ENCODE data around the gene SPINK9.

SPINK9 gene, protein sequence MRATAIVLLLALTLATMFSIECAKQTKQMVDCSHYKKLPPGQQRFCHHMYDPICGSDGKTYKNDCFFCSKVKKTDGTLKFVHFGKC

DNA sequence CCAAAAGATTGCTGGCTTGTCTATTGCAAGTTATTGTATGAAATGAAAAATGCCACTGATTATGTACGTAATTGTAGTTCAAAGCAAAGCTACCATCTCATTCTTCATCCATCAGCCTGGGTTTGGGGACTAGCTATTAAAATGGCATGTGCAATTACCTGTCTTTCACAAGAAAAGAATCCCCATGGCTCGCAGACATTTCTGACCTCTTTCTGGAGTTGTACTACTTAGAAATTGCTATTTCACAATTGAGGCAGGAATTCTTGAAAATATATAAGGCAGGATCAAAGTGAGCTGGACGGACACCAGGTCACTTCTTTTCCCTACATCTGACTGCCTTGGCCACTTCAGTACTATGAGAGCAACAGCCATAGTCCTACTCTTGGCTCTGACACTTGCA, at the start of gene SPINK9:
SPINK9 (plus strand) TSS at position 301 of the 400 bp plus-strand sequence; CDS start at position 356, 55 bp downstream.
- DNase-seq (ENCODE audit: low read depth in 3 of 3): no peak

DNA sequence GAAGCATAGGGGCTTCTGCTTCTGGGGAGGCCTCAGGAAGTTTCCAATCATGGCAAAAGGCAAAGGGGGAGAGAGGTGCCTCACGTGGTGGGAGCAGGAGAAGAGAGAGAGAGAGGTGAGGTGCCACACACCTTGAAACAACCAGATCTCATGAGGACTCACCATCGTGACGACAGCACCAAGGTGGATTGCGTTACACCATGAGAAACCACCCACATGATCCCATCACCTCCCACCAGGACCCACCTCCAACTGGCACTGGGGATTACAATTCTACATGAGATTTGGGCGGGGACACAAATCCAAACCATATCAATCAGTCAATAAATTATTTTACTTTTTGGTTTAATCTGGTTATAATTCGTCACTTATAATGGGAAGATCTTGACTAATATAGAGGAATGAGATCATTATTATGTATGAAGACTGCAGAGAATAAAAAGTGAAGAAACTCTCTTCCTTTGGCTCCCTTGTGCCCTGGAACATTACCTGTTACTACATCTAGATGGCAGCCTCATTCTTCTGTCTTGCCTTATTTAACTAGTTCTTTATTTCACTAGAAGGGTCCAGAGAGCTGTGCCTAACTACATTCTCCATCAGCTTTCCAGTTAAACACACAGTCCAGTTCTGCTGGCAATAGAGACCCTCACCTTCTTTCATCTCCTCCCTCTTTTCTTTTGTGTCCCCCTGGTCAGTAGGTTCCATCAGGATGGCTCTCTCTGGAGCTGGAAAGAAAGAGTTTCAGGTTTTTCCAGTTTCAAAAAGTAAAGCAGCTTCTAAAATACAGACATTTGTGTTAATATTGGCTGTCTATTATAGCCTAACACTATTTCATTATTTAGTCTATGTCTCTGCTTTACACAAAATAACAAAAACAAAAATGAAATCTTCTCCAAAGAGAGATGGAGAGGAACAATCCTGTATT, 44.8 kb upstream of the SPINK9 start:
- DNase-seq (ENCODE audit: low read depth in 3 of 3): no peak

DNA sequence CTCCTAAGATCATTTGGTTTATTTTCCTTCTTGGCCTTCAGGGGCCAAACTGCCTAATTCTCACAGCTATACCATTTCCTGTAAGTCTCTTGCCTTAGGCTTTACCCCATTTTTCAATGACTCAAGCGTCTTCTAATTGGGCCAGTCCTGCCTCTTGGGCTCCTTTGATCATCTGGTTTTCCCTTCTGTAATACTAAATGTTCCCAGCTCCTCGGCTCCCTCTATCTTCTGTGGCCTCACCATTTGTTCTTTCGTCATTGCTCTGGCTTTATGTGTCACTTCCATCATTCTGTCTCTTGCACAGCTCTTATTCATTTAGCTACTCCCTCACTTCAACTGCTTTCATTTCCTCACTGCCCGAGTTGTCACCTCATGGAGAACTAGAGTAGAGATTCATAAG, 37.6 kb upstream of the SPINK9 start:
- no peak for DNase-seq (ENCODE audit: low read depth in 3 of 3)

DNA sequence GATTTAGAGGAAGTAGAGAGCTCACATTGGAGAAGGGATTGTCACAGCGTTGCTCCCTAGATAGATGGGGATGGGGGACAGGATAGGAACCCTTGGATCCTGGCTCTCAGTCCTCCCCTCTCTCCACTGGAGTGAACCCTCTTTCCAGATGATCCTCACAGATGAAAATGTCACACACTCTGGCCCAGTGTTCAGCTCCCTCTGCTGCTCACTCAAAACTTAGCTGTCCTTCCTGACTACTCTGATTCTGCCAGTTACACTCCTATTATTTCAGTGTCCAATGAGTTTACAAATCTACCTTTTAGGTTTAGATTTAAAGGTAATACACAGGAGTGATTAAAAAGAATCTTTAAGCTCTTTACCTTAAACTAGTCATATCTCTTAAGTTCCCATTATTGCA, 28.9 kb upstream of the SPINK9 start:
- DNase-seq (ENCODE audit: low read depth in 3 of 3): no peak

DNA sequence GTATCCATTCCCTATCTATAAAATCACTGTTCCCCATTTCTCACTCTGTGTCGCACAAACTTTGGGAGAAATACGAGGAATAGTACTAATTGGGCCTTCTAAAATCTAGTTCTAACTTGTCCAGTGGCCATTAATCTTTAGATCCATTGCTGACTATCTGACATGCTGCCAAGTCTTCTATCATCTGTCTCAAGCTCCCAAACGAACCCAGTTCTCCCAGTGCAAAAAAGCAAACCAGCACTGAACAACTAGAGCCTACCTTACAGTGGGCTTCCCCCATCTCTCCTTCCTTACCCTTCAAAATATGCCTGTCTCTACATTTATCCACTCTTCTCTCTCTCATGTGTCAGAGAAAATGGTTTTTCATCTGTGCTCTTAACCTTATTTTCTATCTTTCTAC, 26.3 kb upstream of the SPINK9 start:
- DNase-seq (ENCODE audit: low read depth in 3 of 3): no peak

DNA sequence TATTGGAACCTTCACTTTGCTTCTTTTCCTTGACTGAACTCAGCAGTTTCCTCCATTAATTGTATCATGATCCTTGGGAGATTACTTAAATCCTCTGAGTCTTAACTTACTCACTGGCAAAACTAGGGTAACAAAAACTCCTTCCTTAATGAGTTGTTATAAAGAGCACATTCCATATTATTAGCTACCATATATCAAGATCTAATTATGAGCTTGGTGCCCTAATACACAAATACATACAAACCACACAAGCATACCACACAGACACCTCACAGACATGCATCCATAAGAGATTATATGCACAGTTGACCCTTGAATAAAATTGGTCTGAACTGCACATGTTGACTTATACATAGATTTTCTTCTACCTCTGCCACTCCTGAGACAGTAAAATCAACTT, 25.6 kb upstream of the SPINK9 start:
- no peak for DNase-seq (ENCODE audit: low read depth in 3 of 3)

DNA sequence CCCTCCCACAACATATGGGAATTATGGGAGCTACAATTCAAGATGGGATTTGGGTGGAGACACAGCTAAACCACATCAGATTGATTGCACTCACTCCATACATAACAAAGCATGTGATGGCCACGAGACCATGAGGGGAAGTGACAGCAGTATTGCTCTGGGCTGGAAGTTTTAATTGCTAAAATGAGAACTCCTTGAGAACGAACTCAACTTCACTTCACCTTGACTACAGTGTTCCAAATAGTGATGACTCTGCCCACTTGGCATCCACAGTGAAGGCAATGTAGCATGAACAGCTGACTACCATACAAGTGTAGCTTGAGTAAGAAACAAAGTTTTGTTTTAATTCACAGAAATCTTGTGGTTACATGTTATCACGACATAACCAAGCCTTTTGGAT, 23.9 kb upstream of the SPINK9 start:
- no peak for DNase-seq (ENCODE audit: low read depth in 3 of 3)

DNA sequence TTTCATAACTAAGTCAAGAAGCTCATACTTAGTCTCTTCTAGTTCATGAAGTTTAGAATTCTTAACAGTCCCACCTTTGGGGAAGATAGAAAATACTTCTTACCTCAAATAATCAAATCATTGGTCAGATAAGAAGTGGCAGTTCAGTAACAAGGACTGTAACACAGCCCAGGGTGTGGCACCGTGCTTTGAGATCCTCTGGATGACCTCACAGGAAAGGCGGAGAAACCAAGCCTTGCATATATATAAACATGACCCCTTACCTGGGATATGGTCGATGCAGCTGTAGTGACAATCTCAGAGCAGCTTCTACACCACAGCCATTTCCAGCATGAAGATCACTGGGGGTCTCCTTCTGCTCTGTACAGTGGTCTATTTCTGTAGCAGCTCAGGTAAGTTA, 23.2 kb upstream of the SPINK9 start, which contains the start of gene SPINK7:
SPINK7 (plus strand) TSS at position 271 of the 400 bp plus-strand sequence; CDS start at position 332, 61 bp downstream.
- no peak for DNase-seq (ENCODE audit: low read depth in 3 of 3)

DNA sequence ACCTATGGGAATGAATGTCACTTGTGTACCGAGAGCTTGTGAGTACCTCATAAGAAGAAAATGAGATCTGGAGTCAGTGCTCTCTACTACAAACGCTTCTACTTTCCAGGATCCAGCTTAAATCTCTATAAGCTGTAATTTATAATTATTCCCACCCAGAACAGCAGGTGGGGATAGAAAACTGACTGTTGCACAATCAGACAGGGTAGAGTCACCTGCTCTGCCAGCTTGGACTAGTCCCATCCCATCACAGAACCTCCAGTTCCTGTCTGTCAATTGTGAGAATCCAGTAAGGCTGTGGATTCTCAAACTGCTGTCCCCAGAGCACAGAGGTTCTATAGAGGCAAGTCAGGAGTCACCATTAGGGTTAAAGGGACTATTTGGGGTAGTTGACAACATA, 21.2 kb upstream of the SPINK9 start:
- DNase-seq (ENCODE audit: low read depth in 3 of 3): no peak

DNA sequence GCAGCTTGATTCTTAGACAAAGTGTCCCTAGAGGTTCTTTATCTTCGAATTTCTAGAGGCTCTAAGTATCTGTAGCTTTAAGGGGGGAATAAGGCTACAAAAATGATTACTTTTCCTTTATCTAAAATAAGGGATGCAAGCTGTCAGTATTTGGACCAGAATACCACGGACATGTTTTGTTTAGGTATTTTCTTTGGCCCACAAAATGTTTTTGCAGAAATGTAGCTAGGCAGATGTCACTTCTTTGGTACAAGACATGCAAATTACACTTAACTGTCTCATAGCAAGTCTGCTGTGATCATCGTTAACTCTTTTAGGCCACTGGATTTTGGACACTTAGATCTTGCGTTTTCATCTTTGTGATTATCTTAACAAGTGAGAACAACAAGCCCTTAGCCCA, 20.6 kb upstream of the SPINK9 start:
- DNase-seq (ENCODE audit: low read depth in 3 of 3): no peak

DNA sequence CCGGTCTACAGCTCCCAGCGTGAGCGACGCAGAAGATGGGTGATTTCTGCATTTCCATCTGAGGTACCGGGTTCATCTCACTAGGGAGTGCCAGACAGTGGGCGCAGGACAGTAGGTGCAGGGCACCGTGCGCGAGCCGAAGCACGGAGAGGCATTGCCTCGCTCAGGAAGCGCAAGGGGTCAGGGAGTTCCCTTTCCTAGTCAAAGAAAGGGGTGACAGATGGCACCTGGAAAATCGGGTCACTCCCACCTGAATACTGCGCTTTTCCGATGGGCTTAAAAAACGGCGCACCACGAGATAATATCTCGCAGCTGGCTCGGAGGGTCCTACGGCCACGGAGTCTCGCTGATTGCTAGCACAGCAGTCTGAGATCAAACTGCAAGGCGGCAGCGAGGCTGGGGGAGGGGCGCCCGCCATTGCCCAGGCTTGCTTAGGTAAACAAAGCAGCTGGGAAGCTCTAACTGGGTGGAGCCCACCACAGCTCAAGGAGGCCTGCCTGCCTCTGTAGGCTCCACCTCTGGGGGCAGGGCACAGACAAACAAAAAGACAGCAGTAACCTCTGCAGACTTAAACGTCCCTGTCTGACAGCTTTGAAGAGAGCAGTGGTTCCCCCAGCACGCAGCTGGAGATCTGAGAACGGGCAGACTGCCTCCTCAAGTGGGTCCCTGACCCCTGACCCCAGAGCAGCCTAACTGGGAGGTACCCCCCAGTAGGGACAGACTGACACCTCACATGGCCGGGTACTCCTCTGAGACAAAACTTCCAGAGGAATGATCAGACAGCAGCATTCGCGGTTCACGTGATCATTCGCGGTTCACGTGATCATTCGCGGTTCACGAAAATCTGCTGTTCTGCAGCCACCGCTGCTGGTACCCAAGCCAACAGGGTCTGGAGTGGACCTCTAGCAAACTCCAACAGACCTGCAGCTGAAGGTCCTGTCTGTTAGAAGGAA, 15.1 kb upstream of the SPINK9 start:
- peak in 2 of 3 experiments; percentile 0 to 28 for DNase-seq (ENCODE audit: low read depth in 3 of 3)

DNA sequence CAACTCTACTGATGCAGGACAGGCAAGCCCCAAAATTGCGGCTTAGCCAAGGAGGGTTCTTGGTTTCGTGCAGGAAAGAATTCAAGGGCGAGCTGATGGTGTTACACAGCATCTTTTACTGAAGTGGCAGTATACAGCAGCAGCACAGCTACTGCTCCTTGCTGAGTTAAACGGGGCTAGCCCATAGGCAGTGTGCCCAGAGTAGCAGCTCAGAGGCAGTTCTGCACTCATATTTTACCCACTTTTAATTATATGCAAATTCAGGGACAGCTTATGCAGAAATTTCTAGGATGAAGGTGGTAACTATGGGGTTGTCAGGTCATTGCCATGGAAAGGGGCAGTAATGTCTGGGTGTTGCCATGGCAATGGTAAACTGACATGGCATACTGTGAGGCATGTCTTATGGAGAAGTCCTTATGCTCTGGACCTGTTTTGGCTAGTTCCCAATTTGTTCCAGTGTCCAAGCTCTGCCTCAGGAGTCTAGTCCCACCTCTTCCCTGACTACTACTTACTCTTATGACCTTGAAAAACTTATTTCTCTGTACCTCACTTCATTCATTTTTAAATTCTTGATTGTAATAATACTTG, 2.0 kb upstream of the SPINK9 start:
- no peak for DNase-seq (ENCODE audit: low read depth in 3 of 3)

DNA sequence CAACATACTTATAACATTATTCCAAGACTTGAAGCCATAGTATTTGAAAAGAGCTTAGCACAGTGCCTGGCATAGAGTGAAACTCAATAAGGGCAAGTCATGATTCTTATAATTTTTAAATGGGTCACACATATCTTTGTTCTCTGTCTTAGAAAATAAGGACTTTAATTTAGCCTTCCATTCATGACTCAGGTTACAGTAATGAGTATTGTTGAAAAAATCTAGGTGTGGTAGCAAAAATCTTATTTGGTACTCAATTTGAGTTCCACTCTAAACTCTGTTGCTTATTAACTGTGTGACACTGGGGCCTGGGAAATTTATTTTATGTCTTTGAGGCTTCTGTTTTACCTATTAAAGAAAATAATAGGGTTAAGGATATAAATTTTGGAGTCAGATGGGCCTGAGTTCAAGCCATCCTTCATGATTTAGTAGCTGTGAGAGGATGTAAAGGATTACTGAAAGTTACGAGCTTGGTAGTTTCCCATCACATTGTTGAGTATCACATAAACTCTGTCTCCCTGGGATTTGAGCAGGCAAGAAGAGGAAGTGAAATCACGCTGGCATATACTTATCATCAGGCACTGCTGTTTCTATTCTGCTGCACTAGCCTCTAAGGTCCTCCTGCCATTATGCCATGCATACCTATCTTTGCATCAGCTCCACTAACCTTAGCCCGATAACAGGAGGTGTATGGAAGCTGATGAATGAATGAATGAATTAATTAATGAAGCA, 1.5 kb downstream of the SPINK9 start:
- no peak for DNase-seq (ENCODE audit: low read depth in 3 of 3)

DNA sequence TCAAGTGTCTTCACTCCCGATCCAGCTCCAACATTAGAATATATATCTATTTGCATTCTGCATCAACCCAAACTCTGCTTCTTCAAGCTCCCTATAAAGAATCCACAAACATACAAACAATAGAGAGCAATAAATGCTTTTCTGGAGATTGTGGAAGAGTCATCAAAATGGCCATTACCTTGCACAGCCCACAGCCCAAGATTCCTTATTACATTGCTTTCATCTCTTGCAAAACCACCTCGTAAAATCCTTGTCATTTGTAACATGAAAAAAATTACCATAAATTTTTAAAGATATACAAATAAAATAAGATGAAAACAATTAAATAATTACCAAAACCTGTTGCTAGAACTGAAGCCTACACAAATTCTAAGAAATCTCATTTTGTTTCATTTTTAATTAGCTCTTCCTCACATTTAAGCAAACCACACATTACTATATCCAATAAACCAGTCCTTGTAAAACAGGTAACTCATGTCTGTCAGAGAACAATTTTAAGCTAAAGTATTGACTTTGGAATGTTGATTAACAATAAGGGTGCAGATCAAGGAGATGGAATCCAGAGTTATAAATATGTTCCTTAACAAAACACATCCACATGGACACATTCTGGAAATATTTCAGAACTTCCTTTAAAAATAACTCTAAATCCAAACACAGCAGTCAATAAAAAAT, 7.1 kb downstream of the SPINK9 start:
- DNase-seq (ENCODE audit: low read depth in 3 of 3): no peak

DNA sequence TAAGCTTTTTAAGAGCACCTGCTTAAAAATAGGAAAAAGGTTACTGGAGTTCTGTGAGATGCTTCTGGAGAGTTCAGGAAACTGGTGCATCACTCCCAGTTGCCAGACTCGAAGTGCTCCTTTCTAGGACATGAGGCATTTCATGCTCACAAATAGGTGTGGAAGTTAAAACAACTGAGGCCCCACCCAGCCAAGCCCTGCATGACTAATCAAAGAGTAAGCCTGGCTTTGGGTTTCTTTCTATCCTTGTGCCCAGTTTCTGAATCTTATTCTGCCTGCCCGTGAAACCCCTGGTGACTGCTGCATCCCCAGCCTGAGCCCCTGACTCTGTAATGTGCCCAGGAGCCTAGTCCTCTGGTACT, 7.7 kb downstream of the SPINK9 start:
- no peak for DNase-seq (ENCODE audit: low read depth in 3 of 3)

DNA sequence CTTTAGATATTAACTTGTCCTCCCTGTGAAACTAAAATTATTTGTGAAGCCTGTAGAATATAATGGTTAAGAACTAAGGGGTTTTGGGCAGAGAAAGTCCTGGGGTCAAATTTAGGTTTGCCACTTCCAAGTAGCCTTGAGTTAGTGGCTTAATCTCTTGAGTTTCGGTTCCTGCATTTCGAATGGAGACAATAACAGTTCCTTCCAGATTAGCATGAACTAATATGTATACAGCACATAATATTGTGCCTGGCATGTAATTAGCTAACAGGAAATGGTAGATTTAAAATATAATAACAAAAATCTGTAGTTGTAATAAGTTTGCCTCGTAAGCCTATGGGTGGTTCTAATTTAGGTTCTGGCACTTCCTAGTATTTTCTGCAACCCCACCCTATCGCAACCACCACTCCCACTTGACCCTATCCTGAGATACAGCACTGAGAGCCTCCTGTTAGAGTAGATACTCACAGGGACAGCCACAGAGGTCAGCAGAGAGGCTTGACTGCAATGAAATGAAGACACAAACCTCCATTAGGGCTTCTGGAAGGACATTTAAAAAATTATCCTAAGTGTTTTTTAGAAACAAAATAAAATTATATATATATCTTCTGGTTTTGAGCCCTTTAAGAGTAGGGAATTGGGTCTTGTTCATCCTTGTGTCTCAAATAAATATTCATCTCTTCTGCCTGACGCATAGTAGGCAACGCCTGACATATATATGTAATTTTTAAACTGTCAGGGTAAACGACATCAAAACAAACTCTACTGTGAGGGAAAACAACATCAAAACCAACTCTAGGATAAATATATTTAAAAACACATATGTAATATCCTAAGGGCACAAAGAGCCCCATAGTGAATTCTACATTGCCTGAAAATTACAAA, 8.5 kb downstream of the SPINK9 start:
- no peak for DNase-seq (ENCODE audit: low read depth in 3 of 3)

DNA sequence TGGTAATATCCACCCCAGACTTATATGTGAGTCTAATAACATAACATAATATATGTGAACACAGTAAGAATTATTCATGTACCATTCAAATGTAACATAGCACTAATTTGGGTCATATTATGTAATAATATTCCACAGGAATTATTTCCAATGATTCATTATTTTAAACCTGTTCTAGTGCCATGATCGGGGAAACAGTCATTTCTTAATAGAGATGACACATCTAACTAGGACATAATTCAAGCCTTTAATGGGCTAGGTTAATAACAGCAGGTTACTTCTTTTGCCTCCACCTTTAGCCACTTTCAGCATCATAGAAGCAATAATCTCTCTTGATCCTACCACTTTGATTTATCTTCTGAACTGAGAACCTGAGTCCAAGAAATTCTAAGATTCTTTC, 12.3 kb downstream of the SPINK9 start:
- no peak for DNase-seq (ENCODE audit: low read depth in 3 of 3)

DNA sequence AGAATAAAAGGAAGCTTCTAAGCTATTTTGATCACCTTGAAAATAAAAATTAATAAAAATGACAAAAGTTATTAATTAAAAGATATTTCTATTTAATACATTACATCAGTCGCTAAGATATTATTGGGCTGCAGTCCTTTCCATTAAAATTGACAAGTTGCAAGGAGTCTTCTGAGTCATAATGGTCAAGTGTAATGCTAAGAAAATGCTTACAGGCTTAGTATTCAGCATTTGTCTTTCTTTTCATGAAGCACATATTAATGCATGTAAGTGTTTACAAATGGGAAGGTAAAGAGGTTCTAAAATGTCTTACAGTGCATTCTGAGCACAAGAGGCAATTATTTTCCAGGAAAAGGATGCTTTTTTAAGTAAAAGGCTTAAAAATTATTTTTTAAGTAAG, 17.3 kb downstream of the SPINK9 start:
- no peak for DNase-seq (ENCODE audit: low read depth in 3 of 3)

DNA sequence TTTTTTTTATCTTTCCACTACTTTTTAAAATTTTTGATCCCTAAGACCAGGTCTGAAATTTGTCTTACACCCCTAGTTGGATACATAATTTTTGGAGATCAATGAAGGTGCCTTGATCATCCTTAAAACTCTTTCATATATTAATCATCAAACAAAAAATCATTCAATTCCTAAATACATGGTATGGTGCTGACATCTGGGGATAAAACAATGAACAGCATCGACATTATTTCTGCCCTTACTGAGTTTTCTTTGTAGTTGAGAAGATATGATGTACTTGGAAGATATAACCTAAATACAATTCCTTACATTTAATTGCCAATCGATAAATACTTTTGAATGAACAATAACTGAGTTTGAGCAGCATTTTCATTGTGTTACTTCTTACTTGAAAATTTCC, 18.3 kb downstream of the SPINK9 start:
- DNase-seq (ENCODE audit: low read depth in 3 of 3): no peak

DNA sequence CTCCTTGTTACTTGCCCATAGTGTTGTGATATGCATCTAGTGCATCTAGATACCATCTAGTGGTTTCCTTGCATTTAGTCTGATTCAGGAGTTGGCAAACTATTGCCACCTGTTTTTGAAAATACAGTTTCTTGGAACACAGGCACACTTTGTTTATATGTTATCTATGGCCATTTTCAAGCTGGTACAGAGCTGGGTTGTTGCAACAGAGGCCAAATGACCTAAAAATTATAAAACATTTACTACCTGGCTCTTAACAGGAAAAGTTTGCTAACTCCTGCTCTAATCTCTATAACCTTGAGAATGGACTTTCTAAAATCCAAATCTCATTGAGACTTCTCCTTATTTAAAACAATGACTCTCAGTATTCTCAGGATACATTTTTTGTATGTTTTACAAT, 29.0 kb downstream of the SPINK9 start:
- DNase-seq (ENCODE audit: low read depth in 3 of 3): no peak

Data from stimulated activated CD4-positive, alpha-beta T cell treated with anti-CD3 and anti-CD28 coated beads, TNF-alpha, amount 100 ng/mL, for 24 hours (primary cell).